Endothelial cell (in vitro differentiated cells): ENCODE results near the gene DAPK2. TPM values are rescaled to one million over a fixed set of nuclear protein-coding genes. Genes with fewer than 3 reads are reported as not detected.
A peak's percentile ranks its signal among the peaks of the same experiment; 100 is the strongest.

Source experiments
- DNase-seq: peaks from one replicate; pipeline ENCODE4 v3.0.0; 2021; ENCODE audit warnings: low spot score
- H3K27ac Mint-ChIP-seq: one replicate; pipeline ENCODE4 v1.8.0; 2021; ENCODE audit warnings: mixed read lengths, inconsistent platforms; ENCODE audit not compliant: unreplicated experiment
- H3K27me3 Mint-ChIP-seq: one replicate; pipeline ENCODE4 v1.8.0; 2021; ENCODE audit warnings: mild to moderate bottlenecking, moderate library complexity, mixed read lengths, inconsistent platforms; ENCODE audit not compliant: unreplicated experiment
- H3K36me3 Mint-ChIP-seq: one replicate; pipeline ENCODE4 v1.8.0; 2021; ENCODE audit warnings: mild to moderate bottlenecking, low read depth, mixed read lengths, inconsistent platforms; ENCODE audit not compliant: unreplicated experiment
- H3K4me1 Mint-ChIP-seq: one replicate; pipeline ENCODE4 v1.8.0; 2021; ENCODE audit warnings: mild to moderate bottlenecking, mixed read lengths, inconsistent platforms; ENCODE audit not compliant: unreplicated experiment
- H3K4me3 Mint-ChIP-seq: one replicate; pipeline ENCODE4 v1.8.0; 2021; ENCODE audit warnings: mild to moderate bottlenecking, mixed read lengths, inconsistent platforms; ENCODE audit not compliant: unreplicated experiment
- H3K9me3 Mint-ChIP-seq: one replicate; pipeline ENCODE4 v1.8.0; 2021; ENCODE audit warnings: mixed read lengths, inconsistent platforms; ENCODE audit not compliant: unreplicated experiment
- CTCF ChIP-seq: fragments of 200-600 bp; sonication (generic); IDR thresholded peaks from one replicate; pipeline ENCODE4 v1.5.0; 2021; ENCODE audit warnings: antibody characterized with exemption; ENCODE audit not compliant: unreplicated experiment
- total RNA-seq: library from RNA; stranded (reverse); fragmentation: NEBNext Ultra II Directional; extraction: Animal tissue kit (Norgen Biotek cat#: 25700); gene quantifications from one replicate; pipeline ENCODE4 v1.2.1, GENCODE V29; 2021; ENCODE audit not compliant: unreplicated experiment

Gene DAPK2
- total RNA-seq, 1 donor from 2014 or later = 10.0 TPM

GRCh38 chr15:63945007-63945788 lies 101.1 kb downstream of the DAPK2 start:
- no peak overlapping the region for H3K4me3 Mint-ChIP-seq

GRCh38 chr15:63944681-63944955 lies 101.7 kb downstream of the DAPK2 start:
- Mint-ChIP-seq H3K4me1 (peaks cover 29% of the 10 kb centered on the region), H3K36me3 (peaks cover 7% of the 10 kb centered on the region), H3K9me3 (no peaks in the 10 kb centered on the region), H3K27ac (no peak overlapping the region), H3K4me3 (no peak overlapping the region), H3K27me3 (peaks cover 11% of the 10 kb centered on the region)
- no peak for TF ChIP-seq CTCF
- no peak for DNase-seq

More at GRCh38 chr15:63945007-63945788, 101.1 kb downstream of the DAPK2 start:
- Mint-ChIP-seq H3K9me3 (no peaks in the 10 kb centered on the region), H3K27ac (peak overlapping the region; percentile 52), H3K36me3 (peaks cover 7% of the 10 kb centered on the region), H3K27me3 (peaks cover 11% of the 10 kb centered on the region), H3K4me1 (peaks cover 23% of the 10 kb centered on the region)
- peak; percentile 78 for TF ChIP-seq CTCF
- DNase-seq = peak; percentile 79

GRCh38 chr15:63943829-63944680 lies 102.2 kb downstream of the DAPK2 start:
- peaks cover 7% of the 10 kb centered on the region for H3K36me3 Mint-ChIP-seq
- no peak overlapping the region for H3K4me3 Mint-ChIP-seq
- no peaks in the 10 kb centered on the region for H3K9me3 Mint-ChIP-seq
- H3K4me1 Mint-ChIP-seq = peaks cover 34% of the 10 kb centered on the region
- H3K27me3 Mint-ChIP-seq = peaks cover 11% of the 10 kb centered on the region
- no peak for TF ChIP-seq CTCF
- DNase-seq = no peak
- no peak overlapping the region for H3K27ac Mint-ChIP-seq

- TF ChIP-seq CTCF = no peak
- no peak for DNase-seq
- Mint-ChIP-seq H3K4me3 (peak overlapping the region; percentile 59), H3K4me1 (peaks cover 43% of the 10 kb centered on the region), H3K27ac (peak overlapping the region; percentile 10), H3K36me3 (peaks cover 7% of the 10 kb centered on the region), H3K27me3 (peaks cover 11% of the 10 kb centered on the region), H3K9me3 (no peaks in the 10 kb centered on the region)
These were observed 103.6 kb downstream of the DAPK2 start for GRCh38 chr15:63942486-63943365.
